HepG2 (cell line): ENCODE measurements around the gene EID3.
"Not testable (repeated sequence)": the region's sequence is repeated elsewhere in the genome, so short reads cannot be mapped to it uniquely, and the experiment has no call there.

Experiments used
- TBL1XR1 ChIP-seq: fragments of 150-350 bp; IDR thresholded peaks from 2 replicates; pipeline ENCODE4 v1.6.1; 2014; ENCODE audit warnings: borderline replicate concordance, low read length; ENCODE audit not compliant: partially characterized antibody
- ZBTB7B ChIP-seq: sonication (generic); formaldehyde crosslinking; IDR thresholded peaks from 2 replicates; pipeline ENCODE4 v1.4.0; 2020; ENCODE audit warnings: missing genetic modification reagents
- ZNF18 ChIP-seq: sonication (generic); formaldehyde crosslinking; IDR thresholded peaks from 2 replicates; pipeline ENCODE4 v1.8.0; 2022; ENCODE audit warnings: mild to moderate bottlenecking, missing genetic modification reagents; ENCODE audit not compliant: insufficient replicate concordance

GRCh38 chr12:104332273-104332672, 28.7 kb downstream of the EID3 start:
- not testable (repeated sequence) for TF ChIP-seq TBL1XR1, ZBTB7B, ZNF18
